ENCODE measurements around the gene ARHGAP30. TPM values are rescaled to one million over a fixed set of nuclear protein-coding genes. Genes with fewer than 3 reads are reported as not detected.

The ARHGAP30 gene
- total and polyA plus RNA-seq, 4 donors: 10.5 to 66.3 (median 33.8) TPM

DNA sequence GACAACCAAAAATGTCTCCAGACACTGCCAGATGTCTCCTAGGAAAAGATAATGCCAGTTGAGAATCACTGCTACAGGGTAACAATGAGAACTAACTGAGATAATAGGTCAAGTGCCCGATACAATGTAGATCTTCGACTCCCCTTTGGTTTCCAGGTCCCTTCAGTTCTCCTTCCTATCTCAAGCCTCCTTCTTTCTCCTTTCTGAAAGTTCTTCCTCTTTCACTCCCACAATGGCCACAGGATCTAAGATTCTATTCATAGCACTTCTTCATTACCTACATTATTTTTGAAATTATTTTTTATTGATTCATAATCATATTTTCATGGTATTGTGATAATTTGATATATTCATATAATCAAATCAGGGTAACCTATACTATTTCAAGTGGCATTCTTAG lies 41.8 kb upstream of the ARHGAP30 start:
- Histone ChIP-seq H3K9me3 (ENCODE audit: control insufficient read depth in 4 of 4, insufficient read depth in 3 of 4, low read length in 3 of 4) (no peaks in the 10 kb centered on the region), H3K27ac (ENCODE audit: low read depth in 1 of 2, low read length in 1 of 2) (no peak overlapping the region), H3K27me3 (ENCODE audit: control insufficient read depth in 3 of 3, insufficient read depth in 3 of 3, low read length in 2 of 3) (no peaks in the 10 kb centered on the region), H3K4me3 (no peak overlapping the region), H3K36me3 (ENCODE audit: control insufficient read depth in 4 of 4, insufficient read depth in 4 of 4, low read length in 4 of 4) (peaks cover 0 to 5% (median 1%) of the 10 kb centered on the region in 4 donors), H3K9ac (ENCODE audit: insufficient read depth in 1 of 2, low read length in 2 of 2) (no peak overlapping the region), H3K4me1 (ENCODE audit: control insufficient read depth in 5 of 5, insufficient read depth in 5 of 5, low read length in 5 of 5) (peaks cover 0 to 13% (median 1%) of the 10 kb centered on the region in 5 donors)
- TF ChIP-seq CTCF (IDR thresholded peaks at IDR 0.05; ENCODE audit: control extremely low read depth, extremely low read depth): no peak
- DNase-seq: no peak
- WGBS, 2 donors: 35 to 61% methylated on average over 2 of the region's 2 CpGs
- ATAC-seq (ENCODE audit: insufficient read depth, low FRiP score): no peak

DNA sequence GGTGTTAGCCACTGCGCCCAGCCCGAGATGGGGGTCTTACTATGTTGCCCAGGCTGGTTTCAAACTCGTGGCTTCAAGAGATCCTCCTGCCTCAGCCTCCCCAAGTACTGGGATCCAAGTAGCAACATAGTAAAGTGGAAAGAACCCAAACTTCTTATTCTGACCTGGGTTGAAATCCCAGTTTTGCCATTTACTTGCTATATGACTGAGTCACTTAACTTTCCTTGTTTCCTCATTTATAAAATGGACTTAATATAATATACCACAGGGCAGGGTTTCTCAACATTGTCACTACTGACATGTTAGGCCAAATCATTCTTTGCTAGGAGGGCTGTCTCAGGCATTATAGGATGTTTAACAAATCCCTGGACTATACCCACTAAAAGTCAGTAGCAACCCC lies 41.4 kb upstream of the ARHGAP30 start:
- Histone ChIP-seq H3K27me3 (ENCODE audit: control insufficient read depth in 3 of 3, insufficient read depth in 3 of 3, low read length in 2 of 3) (no peaks in the 10 kb centered on the region), H3K4me1 (ENCODE audit: control insufficient read depth in 5 of 5, insufficient read depth in 5 of 5, low read length in 5 of 5) (peaks cover 0 to 12% (median 0%) of the 10 kb centered on the region in 5 donors), H3K4me3 (no peak overlapping the region), H3K9ac (ENCODE audit: insufficient read depth in 1 of 2, low read length in 2 of 2) (no peak overlapping the region), H3K9me3 (ENCODE audit: control insufficient read depth in 4 of 4, insufficient read depth in 3 of 4, low read length in 3 of 4) (no peaks in the 10 kb centered on the region), H3K36me3 (ENCODE audit: control insufficient read depth in 4 of 4, insufficient read depth in 4 of 4, low read length in 4 of 4) (peaks cover 0 to 5% (median 1%) of the 10 kb centered on the region in 4 donors), H3K27ac (ENCODE audit: low read depth in 1 of 2, low read length in 1 of 2) (no peak overlapping the region)
- WGBS, 2 donors: 97 to 98% methylated on average over 3 of the region's 3 CpGs
- no peak for TF ChIP-seq CTCF (IDR thresholded peaks at IDR 0.05; ENCODE audit: control extremely low read depth, extremely low read depth)
- no peak for DNase-seq
- ATAC-seq (ENCODE audit: insufficient read depth, low FRiP score): no peak

DNA sequence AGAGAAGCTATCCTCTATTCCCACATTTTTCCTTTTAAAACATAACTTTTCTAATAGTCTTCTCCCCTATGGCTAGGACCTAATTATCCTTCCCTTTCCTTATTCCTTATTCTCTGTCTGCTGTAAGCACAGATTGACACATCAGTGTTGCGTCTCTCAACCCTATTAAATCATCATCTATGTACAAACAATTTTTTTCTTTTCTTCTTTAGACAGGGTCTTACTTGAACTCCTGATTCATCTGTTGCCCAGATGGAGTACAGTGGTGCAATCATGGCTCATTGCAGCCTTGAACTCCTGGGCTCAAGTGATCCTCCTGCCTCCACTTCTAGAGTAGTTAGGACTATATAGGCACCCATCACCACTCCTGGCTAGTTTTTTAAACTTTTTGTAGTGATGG lies 36.7 kb upstream of the ARHGAP30 start:
- Histone ChIP-seq H3K9me3 (ENCODE audit: control insufficient read depth in 4 of 4, insufficient read depth in 3 of 4, low read length in 3 of 4) (peaks cover 0 to 2% (median 0%) of the 10 kb centered on the region in 4 donors), H3K9ac (ENCODE audit: insufficient read depth in 1 of 2, low read length in 2 of 2) (no peak overlapping the region), H3K4me3 (no peak overlapping the region), H3K4me1 (ENCODE audit: control insufficient read depth in 5 of 5, insufficient read depth in 5 of 5, low read length in 5 of 5) (peaks cover 0 to 1% (median 0%) of the 10 kb centered on the region in 5 donors), H3K27ac (ENCODE audit: low read depth in 1 of 2, low read length in 1 of 2) (no peak overlapping the region), H3K27me3 (ENCODE audit: control insufficient read depth in 3 of 3, insufficient read depth in 3 of 3, low read length in 2 of 3) (no peaks in the 10 kb centered on the region), H3K36me3 (ENCODE audit: control insufficient read depth in 4 of 4, insufficient read depth in 4 of 4, low read length in 4 of 4) (peaks cover 6 to 11% (median 8%) of the 10 kb centered on the region in 4 donors)
- 56 to 92% methylated on average over 1 of the region's 1 CpG for WGBS, 2 donors
- DNase-seq: no peak
- no peak for TF ChIP-seq CTCF (IDR thresholded peaks at IDR 0.05; ENCODE audit: control extremely low read depth, extremely low read depth)
- ATAC-seq (ENCODE audit: insufficient read depth, low FRiP score): no peak

DNA sequence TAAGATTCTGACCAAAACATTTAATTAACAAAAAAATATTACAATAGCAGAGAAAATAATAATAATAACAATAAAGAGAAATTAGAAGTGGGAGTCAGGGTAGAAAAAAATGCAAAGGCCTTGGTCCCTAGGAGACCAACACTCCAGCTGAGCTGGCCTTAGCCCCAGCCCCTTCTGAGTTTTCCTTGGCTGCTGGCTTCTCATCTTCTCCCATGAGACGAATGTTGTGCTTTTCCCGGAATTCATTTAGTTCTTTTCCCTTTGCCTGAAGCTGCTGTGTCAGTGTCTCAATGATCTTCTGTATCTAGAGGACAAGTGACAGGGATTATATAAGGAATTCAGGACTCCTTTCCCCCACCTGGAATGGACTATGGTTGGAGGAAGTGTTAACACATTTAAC lies 30.9 kb upstream of the ARHGAP30 start:
- TF ChIP-seq CTCF (IDR thresholded peaks at IDR 0.05; ENCODE audit: control extremely low read depth, extremely low read depth): no peak
- no peak for ATAC-seq (ENCODE audit: insufficient read depth, low FRiP score)
- Histone ChIP-seq H3K27ac (ENCODE audit: low read depth in 1 of 2, low read length in 1 of 2) (no peak overlapping the region), H3K4me3 (no peak overlapping the region), H3K9me3 (ENCODE audit: control insufficient read depth in 4 of 4, insufficient read depth in 3 of 4, low read length in 3 of 4) (peaks cover 0 to 2% (median 0%) of the 10 kb centered on the region in 4 donors), H3K9ac (ENCODE audit: insufficient read depth in 1 of 2, low read length in 2 of 2) (no peak overlapping the region), H3K36me3 (ENCODE audit: control insufficient read depth in 4 of 4, insufficient read depth in 4 of 4, low read length in 4 of 4) (peaks cover 11 to 18% (median 16%) of the 10 kb centered on the region in 4 donors), H3K27me3 (ENCODE audit: control insufficient read depth in 3 of 3, insufficient read depth in 3 of 3, low read length in 2 of 3) (no peaks in the 10 kb centered on the region), H3K4me1 (ENCODE audit: control insufficient read depth in 5 of 5, insufficient read depth in 5 of 5, low read length in 5 of 5) (peaks cover 0 to 26% (median 4%) of the 10 kb centered on the region in 5 donors)
- 81 to 85% methylated on average over 2 of the region's 2 CpGs for WGBS, 2 donors
- no peak for DNase-seq
